Osteocyte (in vitro differentiated cells): ENCODE data around the gene BGLAP. TPM values are rescaled to one million over a fixed set of nuclear protein-coding genes. Genes with fewer than 3 reads are reported as not detected.
A peak's percentile ranks its signal among the peaks of the same experiment; 100 is the strongest.

Experiments
- DNase-seq: peaks from one replicate; pipeline ENCODE4 v3.0.0; 2021; ENCODE audit warnings: mixed read lengths; ENCODE audit not compliant: unreplicated experiment; ENCODE audit errors: extremely low spot score
- H3K27ac Mint-ChIP-seq: one replicate; pipeline ENCODE4 v1.8.0; 2021; ENCODE audit warnings: mild to moderate bottlenecking, mixed read lengths; ENCODE audit not compliant: unreplicated experiment
- H3K27me3 Mint-ChIP-seq: one replicate; pipeline ENCODE4 v1.8.0; 2021; ENCODE audit warnings: mixed read lengths; ENCODE audit not compliant: unreplicated experiment
- H3K36me3 Mint-ChIP-seq: one replicate; pipeline ENCODE4 v1.8.0; 2021; ENCODE audit warnings: mixed read lengths; ENCODE audit not compliant: unreplicated experiment
- H3K4me1 Mint-ChIP-seq: one replicate; pipeline ENCODE4 v1.8.0; 2021; ENCODE audit warnings: mixed read lengths; ENCODE audit not compliant: unreplicated experiment
- H3K4me3 Mint-ChIP-seq: one replicate; pipeline ENCODE4 v1.8.0; 2021; ENCODE audit warnings: mild to moderate bottlenecking, moderate library complexity, mixed read lengths; ENCODE audit not compliant: unreplicated experiment
- H3K9me3 Mint-ChIP-seq: one replicate; pipeline ENCODE4 v1.8.0; 2021; ENCODE audit warnings: mixed read lengths; ENCODE audit not compliant: unreplicated experiment
- total RNA-seq: library from RNA; stranded (reverse); gene quantifications from 2 replicates; pipeline ENCODE4 v1.2.1, GENCODE V29; 2021
- TF ChIP-seq, protein P1 (sequence below): fragments of 200-600 bp; sonication (generic); IDR thresholded peaks from 2 replicates; pipeline ENCODE4 v1.5.0; 2021; ENCODE audit warnings: antibody characterized with exemption, mild to moderate bottlenecking, moderate library complexity

Gene BGLAP
- total RNA-seq, 1 donor from 2014 or later: not detected

DNA sequence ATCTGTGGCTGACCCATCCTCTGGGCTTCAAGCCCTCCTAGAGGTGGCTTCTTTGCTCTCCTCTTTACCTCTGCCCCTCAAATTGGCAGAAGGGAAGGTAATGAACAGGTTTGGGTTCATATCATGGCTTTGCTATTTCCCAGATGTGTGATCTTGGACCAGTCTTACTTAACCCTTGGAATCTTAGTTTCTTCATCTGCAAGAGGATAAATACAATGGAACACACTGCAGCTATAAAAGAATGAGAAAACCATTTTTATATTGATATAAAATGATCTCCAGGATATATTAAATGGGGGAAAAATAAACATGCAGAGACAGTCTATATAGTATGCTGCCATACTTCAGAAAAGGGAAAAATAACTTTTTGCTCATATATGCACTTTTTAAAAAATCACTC is 47.9 kb downstream of the BGLAP start:
- no peak for DNase-seq
- Mint-ChIP-seq H3K27ac (no peak overlapping the region), H3K27me3 (no peaks in the 10 kb centered on the region), H3K4me3 (peak overlapping the region; percentile 14), H3K4me1 (peaks cover 23% of the 10 kb centered on the region), H3K9me3 (no peaks in the 10 kb centered on the region), H3K36me3 (peaks cover 7% of the 10 kb centered on the region)
- TF ChIP-seq, protein P1, sequence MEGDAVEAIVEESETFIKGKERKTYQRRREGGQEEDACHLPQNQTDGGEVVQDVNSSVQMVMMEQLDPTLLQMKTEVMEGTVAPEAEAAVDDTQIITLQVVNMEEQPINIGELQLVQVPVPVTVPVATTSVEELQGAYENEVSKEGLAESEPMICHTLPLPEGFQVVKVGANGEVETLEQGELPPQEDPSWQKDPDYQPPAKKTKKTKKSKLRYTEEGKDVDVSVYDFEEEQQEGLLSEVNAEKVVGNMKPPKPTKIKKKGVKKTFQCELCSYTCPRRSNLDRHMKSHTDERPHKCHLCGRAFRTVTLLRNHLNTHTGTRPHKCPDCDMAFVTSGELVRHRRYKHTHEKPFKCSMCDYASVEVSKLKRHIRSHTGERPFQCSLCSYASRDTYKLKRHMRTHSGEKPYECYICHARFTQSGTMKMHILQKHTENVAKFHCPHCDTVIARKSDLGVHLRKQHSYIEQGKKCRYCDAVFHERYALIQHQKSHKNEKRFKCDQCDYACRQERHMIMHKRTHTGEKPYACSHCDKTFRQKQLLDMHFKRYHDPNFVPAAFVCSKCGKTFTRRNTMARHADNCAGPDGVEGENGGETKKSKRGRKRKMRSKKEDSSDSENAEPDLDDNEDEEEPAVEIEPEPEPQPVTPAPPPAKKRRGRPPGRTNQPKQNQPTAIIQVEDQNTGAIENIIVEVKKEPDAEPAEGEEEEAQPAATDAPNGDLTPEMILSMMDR: no peak

- H3K9me3 Mint-ChIP-seq: no peaks in the 10 kb centered on the region
- TF ChIP-seq, protein P1: no peak
- H3K27ac Mint-ChIP-seq: peak overlapping the region; percentile 97
- peaks cover 7% of the 10 kb centered on the region for H3K36me3 Mint-ChIP-seq
- no peaks in the 10 kb centered on the region for H3K27me3 Mint-ChIP-seq
- peak overlapping the region; percentile 94 for H3K4me3 Mint-ChIP-seq
- peak; percentile 94 for DNase-seq
- peaks cover 34% of the 10 kb centered on the region for H3K4me1 Mint-ChIP-seq
Observed at GRCh38 chr1:156291226-156292061, 49.5 kb downstream of the BGLAP start.

Other genes starting within 250 kb of the BGLAP start
- gene SSR2, start 221.2 kb upstream of the BGLAP start, total RNA-seq: 283 and 284 TPM in 2 replicates
- gene UBQLN4, start 188.4 kb upstream of the BGLAP start, total RNA-seq: 36.4 and 36.9 TPM in 2 replicates
- gene LAMTOR2, start 187.4 kb upstream of the BGLAP start, total RNA-seq: 56.2 and 59.9 TPM in 2 replicates
- not detected in 2 replicates for gene RAB25, start 181.0 kb upstream of the BGLAP start, total RNA-seq
- 19.8 and 20.7 TPM in 2 replicates for gene MEX3A, start 159.7 kb upstream of the BGLAP start, total RNA-seq
- gene LMNA, start 127.5 kb upstream of the BGLAP start, total RNA-seq: 733 and 792 TPM in 2 replicates
- gene SEMA4A, start 88.6 kb upstream of the BGLAP start, total RNA-seq: 1.6 and 1.8 TPM in 2 replicates
- gene SLC25A44, start 48.1 kb upstream of the BGLAP start, total RNA-seq: 20.2 and 23.4 TPM in 2 replicates
- gene PMF1, start 29.2 kb upstream of the BGLAP start, total RNA-seq: 54.1 and 57.0 TPM in 2 replicates
- 12.0 and 12.5 TPM in 2 replicates for gene PAQR6, start 5.9 kb downstream of the BGLAP start, total RNA-seq
- 75.8 and 78.1 TPM in 2 replicates for gene SMG5, start 40.6 kb downstream of the BGLAP start, total RNA-seq
- 2.6 and 3.3 TPM in 2 replicates for gene TMEM79, start 42.1 kb downstream of the BGLAP start, total RNA-seq
- gene GLMP, start 53.5 kb downstream of the BGLAP start, total RNA-seq: 77.1 and 86.4 TPM in 2 replicates
- not detected in 2 replicates for gene VHLL, start 57.1 kb downstream of the BGLAP start, total RNA-seq
- 192 and 193 TPM in 2 replicates for gene CCT3, start 96.1 kb downstream of the BGLAP start, total RNA-seq
- gene TSACC, start 96.3 kb downstream of the BGLAP start, total RNA-seq: not detected in 2 replicates
- not detected in 2 replicates for gene RHBG, start 127.0 kb downstream of the BGLAP start, total RNA-seq